ENCODE results near the gene KCNMB4. TPM values are rescaled to one million over a fixed set of nuclear protein-coding genes. Genes with fewer than 3 reads are reported as not detected.

KCNMB4 gene
- total RNA-seq, 6 experiments from 2014 or later: 0.16 to 1.1 (median 0.22) TPM

GRCh38 chr12:70482764-70483163 is 116.7 kb downstream of the KCNMB4 start:
- no peaks in the 10 kb centered on the region; the same call in 1 of the 2 replicates for H3K9me3 Mint-ChIP-seq
- H3K4me1 Mint-ChIP-seq (ENCODE audit: low read depth): peaks cover 11% of the 10 kb centered on the region; the same call in 1 of the 2 replicates
- no peak overlapping the region for H3K4me3 Mint-ChIP-seq
- H3K27me3 Mint-ChIP-seq (ENCODE audit: insufficient read depth): no peaks in the 10 kb centered on the region
- no peak for DNase-seq
- no peak overlapping the region for H3K27ac Mint-ChIP-seq
- no peaks in the 10 kb centered on the region for H3K36me3 Mint-ChIP-seq (ENCODE audit: low read depth)
- no peak for TF ChIP-seq CTCF (IDR thresholded peaks at IDR 0.05)

Other genes with a start within 250 kb of the KCNMB4 start
- gene CNOT2, start 122.9 kb upstream of the KCNMB4 start, total RNA-seq (2021; fragmentation: NEBNext Ultra II Directional; extraction: Animal tissue kit (Norgen Biotek cat#: 25700)): 10 to 100 TPM; 45.0 to 54.2 (median 49.5) TPM